ENCODE results near the gene SESN3.
"Not testable (repeated sequence)": the region's sequence is repeated elsewhere in the genome, so short reads cannot be mapped to it uniquely, and the experiment has no call there.

The SESN3 gene

DNA sequence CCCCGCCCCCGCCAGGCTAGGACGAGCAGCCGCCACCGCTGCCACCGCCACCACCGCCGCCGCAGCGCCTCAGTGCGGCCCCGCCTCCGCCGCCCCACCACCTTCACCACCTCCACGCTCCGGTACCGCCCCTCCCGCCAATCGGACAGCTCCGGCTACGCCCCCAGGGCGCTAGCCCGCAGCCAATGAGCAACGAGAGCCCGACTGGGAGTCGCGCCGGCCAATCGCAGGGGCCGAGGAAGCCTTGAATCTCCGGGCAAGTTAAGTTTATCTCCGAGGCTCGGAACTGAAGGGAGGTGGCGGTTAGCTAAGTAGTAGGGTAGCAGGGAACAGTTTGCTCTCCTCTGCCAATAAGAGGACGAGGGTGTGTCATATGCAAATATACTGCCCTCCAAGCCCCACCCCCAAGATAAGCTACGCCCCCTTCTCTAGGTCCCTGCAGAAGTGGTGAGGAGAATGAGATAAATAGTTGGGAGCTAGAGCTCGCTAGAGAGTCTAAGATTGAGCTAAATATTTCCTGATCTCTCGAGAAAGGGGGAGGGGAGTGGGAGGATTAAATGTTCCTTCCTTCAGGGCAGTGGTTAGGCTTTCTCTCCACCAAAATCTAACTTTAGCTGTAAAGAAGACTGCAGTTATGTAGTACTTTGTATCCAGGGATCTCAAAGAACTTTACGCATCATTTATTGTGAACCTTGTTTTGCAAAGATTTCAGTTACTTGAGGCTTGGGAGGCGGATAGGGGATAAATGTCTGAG is at the start of gene SESN3:
Gene SESN3 (minus strand): TSS at position 76 of the 754 bp plus-strand sequence. CDS start 342 bp downstream, outside the sequence.
- FAIRE-seq (peak; percentile 61), DNase-seq (ENCODE audit: low spot score) (peak; percentile 68)

DNA sequence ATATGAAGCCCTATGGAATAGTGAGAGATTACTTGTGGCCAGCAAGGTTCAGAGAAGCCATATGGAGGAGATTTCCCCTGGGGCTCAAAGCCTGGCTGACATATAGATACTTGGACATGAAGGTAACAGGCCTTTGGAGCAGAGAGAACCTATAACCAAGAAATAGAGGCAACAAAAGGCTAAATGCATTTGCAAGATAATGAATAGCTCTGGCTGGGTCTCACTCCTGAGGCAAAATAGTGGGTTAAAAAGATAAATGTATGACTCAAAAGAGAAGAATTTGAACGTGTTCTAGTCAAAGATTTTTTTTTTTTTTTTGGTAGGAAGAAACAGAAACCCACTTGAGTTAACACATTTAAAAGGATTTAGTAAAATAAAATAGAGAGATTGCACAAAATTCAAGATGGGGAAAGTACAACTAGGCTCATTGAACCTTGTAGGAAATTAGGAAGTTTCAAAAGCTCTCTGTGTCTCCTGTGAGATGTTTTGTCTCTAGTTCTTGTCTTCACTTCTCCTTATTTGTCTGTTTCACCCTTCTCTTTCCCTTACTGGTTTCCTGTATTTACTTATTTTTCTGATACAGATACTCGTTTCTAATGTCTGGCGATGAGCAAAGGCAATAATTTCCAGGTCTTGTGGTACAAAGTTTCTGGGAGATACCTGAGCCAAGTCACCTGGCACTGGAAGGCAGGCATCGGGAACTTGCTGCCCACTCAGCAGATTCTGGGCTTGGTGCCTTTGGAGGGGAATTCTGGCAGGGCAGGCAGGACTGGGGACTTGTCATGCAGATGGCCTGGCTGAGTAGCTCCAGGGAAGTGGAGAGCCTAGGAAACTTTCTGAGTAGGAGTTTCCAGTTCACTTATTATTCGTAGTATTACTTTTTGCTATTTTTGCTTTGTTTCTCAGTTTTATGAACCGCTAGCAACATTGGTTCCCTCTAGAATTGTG is 49.2 kb upstream of the SESN3 start:
- DNase-seq (ENCODE audit: low spot score) (no peak), FAIRE-seq (no peak)

- DNase-seq (ENCODE audit: low spot score): no peak
- no peak for FAIRE-seq
Measured at GRCh38 chr11:95277868-95278267, 46.9 kb upstream of the SESN3 start.

DNA sequence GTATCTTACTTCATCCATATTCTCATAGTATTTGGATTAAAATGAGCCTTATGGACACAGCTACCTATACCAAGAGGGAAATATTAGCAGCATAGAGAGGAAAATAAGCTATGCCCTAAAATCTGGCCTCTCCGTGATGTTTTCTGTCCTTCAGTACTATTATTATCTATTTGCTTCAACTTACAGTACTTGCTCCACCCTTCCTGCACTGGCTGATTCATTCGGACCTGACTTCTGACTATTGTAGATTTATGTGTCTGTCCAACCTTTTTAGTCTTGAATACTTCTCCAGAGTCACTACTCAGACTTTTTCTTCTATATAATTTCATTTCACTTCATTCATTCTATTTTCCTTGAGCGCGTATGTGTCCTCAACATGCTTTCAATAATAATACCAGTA is 45.1 kb upstream of the SESN3 start:
- FAIRE-seq (no peak), DNase-seq (ENCODE audit: low spot score) (no peak)

GRCh38 chr11:95273618-95274017 is 42.6 kb upstream of the SESN3 start:
- FAIRE-seq: not testable (repeated sequence)

GRCh38 chr11:95269036-95269819 is 38.2 kb upstream of the SESN3 start:
- DNase-seq (ENCODE audit: low spot score) (no peak), FAIRE-seq (no peak)

More at GRCh38 chr11:95273618-95274017, 42.6 kb upstream of the SESN3 start:
- not testable (repeated sequence) for DNase-seq (ENCODE audit: low spot score)

DNA sequence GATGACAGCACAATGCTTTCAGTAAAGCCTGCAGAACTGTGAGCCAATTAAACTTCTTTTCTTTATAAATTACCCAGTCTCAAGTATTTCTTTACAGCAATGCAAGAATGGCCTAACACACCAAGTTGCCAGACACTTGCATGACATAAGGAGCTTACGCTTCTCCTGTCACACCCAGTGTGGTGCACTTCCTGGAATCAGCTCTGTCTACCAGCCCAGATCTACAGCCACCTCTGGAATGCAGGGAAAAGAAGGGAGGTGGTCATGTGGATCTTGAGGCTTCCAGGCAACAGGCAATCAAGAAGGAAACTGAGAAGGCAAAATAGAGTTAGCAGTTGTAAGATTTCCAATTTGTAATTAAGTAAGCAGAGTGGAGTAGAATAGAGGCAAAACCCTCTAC is 37.4 kb upstream of the SESN3 start:
- no peak for FAIRE-seq
- no peak for DNase-seq (ENCODE audit: low spot score)

DNA sequence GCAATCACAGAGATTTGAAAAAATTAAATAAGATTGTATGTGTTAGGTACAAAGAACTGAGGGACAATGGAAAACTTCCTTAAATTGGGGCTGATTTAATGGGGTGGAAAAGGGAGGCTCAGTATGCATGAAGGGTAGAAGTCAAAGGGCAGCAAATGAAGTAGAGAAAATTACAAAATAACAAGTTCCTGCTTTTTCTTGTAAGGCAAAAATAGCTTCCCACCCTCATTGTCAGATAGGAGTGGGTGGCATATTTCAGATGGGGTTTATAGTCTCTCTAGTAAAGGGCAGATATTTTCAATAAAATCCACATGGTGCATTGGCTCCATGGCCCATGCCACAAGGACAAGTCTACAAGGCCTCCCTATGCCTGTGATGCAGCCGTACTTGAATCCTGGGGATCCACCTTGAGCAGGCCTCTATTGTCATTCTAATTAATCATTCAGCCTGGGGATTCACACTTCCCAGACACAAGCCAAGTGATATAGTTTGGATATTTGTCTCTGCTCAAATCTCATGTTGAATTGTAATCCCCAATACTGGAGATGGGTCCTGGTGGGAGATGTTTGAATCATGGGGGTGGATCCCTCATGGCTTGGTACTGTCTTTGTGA is 36.7 kb upstream of the SESN3 start:
- DNase-seq (ENCODE audit: low spot score) (no peak), FAIRE-seq (no peak)

DNA sequence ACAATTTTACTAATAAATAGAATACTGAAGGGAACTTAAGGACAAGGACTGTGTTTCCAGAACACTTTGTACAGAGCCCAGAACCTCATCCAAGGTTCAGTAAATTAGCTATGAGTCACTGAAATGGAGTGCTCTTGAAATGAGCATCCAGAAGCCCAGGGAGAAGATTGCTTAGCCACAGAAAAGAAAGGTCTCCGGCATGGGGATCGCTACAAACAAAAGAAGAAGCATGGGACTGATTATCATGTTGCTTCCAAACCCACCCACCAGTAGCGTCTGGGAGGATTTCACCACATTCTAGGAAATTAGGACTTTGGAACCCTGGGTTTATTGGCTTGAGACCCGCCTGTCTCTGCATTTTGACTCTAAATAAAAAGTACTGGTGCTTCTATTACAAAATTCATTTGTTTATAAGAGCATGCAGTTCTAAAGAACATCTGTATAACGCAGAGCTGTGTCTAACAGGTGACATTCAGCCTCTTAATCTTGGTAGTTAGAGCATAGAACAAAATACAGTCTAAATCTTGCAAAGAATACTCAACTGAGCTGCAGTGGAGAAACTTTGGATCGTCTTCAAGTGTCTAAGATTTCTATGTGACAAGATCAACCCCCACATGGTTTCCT is 35.9 kb upstream of the SESN3 start:
- FAIRE-seq (no peak), DNase-seq (ENCODE audit: low spot score) (no peak)

- no peak for DNase-seq (ENCODE audit: low spot score)
- no peak for FAIRE-seq
Measured at GRCh38 chr11:95264881-95265280, 33.9 kb upstream of the SESN3 start.

DNA sequence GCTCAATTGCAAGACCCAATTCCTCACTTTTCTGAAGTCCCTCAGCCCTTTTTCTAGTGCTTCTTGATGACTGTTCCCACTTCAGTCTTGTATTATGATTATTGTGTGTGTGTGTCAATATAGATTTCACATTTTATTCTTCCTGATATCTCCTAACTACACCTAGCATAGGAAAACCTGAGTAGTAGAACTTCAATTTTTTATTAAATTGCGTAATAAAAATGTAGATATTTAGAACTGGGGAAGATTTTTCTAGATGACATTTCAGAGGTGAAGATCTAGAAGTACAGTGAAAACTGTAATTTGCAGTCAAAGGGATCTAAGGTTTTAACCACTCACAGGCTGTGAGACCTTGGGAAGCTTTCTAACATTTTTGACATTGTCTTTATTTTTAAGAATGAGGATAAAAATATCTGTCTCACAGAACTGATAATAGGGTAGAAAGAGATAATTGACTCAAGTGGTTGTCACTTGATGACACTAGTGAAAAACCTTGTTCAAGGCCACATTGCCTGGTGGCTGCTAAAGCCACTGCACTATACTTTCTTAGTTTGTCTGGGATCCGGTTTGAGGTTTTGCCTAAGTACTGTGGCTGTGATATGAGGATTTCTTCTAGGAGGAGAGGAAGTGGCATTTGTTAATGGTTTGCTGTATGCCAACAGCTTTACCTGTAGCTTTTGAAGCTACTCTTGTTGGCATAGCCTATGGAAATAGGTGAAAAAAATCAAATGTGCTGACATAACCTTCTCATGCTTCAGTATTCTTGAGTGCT is 32.2 kb upstream of the SESN3 start:
- FAIRE-seq (no peak), DNase-seq (ENCODE audit: low spot score) (no peak)

DNA sequence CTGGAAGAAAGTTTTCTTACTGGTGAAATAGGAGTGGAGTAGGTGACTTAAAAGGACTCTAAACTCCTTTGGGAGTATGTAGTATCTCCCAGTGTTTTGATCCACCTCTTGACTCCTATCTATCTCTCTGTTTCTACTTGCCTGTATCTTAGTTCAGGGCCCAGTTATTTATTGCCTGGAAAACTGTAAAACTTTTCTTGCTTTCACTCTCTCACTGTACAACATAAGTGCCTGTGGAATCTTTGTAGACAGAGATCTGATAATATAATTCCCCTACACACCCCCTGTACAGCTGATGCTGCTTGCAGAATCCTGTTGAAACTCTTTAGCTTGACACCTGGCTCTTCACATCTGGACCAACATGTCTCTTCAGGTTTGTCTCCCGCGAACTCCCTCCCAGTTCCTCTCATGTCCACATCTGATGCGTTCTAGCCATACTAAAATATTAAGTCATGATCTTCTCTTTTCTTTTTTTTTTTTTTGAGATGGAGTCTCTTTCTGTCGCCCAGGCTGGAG is 26.5 kb upstream of the SESN3 start:
- DNase-seq (ENCODE audit: low spot score) (no peak), FAIRE-seq (no peak)

DNA sequence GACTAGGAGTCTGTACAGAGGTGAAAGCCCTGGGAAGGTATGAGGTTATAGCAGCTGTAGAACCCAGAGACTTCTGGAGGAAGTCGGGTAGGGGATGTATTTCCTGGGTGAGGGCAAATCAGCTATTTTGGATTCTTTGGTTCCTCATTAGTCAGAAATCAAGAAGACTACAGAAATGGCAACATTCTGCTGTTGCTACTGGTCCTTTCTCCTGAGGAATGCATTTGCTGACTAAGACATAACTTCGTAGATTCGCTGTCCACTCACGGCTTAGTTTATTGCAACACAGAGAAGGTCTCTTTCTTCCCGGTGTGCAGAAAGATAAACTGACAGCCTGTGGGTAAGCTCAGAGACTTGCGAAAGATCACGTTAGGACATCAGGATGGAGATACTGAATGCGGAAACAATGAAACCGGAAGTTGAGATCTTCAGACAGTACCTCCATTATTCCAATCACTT is 25.3 kb upstream of the SESN3 start:
- FAIRE-seq: no peak

DNA sequence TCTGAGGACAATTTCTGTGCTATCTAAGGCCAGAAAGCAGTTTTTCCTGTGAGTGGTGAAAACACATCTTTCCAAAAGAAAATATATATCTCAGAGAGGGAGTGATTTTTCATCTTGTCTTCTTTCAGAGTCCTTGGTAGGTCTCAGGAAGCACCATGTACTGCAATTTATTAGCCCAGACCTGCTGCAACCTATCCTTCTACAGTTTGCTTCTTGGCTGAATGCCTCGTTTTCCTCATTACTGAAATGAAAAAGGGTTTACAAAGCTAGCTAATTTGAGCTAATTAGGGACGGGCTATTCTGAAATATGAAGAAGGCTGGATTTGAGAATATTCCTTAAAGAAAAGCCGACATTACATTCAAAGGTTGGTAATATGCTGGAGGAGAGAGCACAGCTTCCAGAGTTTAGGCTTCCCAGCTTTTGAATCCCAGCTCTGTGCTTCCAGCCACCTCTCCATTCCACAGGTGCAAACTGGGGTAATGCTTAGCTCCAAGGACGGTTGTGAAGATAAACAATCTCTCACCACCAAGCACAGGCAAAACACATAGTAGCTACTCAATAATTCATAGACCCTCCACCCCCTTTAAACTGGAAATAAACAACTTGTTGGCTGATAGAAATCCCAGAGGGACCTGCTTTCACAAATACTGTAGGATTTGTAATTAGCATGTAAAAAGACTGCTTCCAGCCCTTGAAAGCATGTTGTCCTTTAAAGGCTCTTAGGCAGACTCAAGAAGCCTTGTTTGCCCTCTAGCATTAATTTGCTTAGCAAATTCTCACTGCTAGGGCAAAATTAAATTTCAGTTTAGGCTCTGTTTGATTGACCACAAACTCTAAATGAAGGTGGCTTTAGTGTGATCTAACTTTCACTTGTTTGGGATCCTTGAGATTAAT is 24.5 kb upstream of the SESN3 start:
- DNase-seq (ENCODE audit: low spot score): no peak
- FAIRE-seq: no peak

More for the DNA sequence above, 25.3 kb upstream of the SESN3 start:
- DNase-seq (ENCODE audit: low spot score): no peak

GRCh38 chr11:95254716-95255115 is 23.7 kb upstream of the SESN3 start:
- DNase-seq (ENCODE audit: low spot score) (no peak), FAIRE-seq (no peak)

- FAIRE-seq (no peak), DNase-seq (ENCODE audit: low spot score) (peak; percentile 29)
Measured at GRCh38 chr11:95254131-95254704, 23.2 kb upstream of the SESN3 start.

DNA sequence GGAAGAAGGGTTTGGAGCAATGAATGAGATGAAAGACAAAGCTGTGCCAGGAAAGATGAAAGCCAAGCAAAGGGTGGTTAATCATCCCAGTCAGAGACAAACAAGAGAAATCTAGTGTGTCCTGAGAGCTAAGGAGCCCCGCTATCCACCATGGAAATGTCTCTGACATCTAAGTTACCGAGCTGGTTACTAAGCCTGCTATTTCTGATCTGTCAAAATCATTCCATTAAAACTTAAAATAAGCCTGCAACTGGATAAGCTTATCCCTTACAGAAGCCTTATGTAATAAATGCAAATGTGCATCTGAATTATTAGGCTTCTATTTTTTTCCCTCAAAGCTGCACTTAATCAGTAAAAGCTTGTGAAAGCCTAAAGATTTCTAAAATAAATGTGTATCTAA is 22.1 kb upstream of the SESN3 start:
- DNase-seq (ENCODE audit: low spot score) (no peak), FAIRE-seq (no peak)

GRCh38 chr11:95252586-95252985 is 21.6 kb upstream of the SESN3 start:
- no peak for FAIRE-seq
- no peak for DNase-seq (ENCODE audit: low spot score)

All from RCC 7860 (cell line).